Uterus (tissue), 4 donors: Measurements from ENCODE around the gene ACKR4. TPM values are rescaled to one million over a fixed set of nuclear protein-coding genes. Genes with fewer than 3 reads are reported as not detected.

ENCODE experiments used
- DNase-seq, 2 donors: peaks; one replicate each; pipeline ENCODE4 v3.0.0-alpha.2; 2019 to 2020
- H3K27ac ChIP-seq, 2 donors: fragments of 200-600 bp; sonication (generic); 1 replicate in 1 of 2; 2 replicates in 1 of 2; pipeline ENCODE4 v1.5.1; 2016 to 2018
- H3K27me3 ChIP-seq, 2 donors: fragments of 200-600 bp; sonication (generic); one replicate each; pipeline ENCODE4 v1.5.1; 2018 to 2019; ENCODE audit warnings: control low read depth in 1 of 2
- H3K36me3 ChIP-seq, 2 donors: fragments of 200-600 bp; sonication (generic); one replicate each; pipeline ENCODE4 v1.5.1; 2019; ENCODE audit warnings: control low read depth in 1 of 2
- H3K4me1 ChIP-seq, 2 donors: fragments of 200-600 bp; sonication (generic); one replicate each; pipeline ENCODE4 v1.5.1; 2018 to 2019; ENCODE audit warnings: control low read depth in 1 of 2
- H3K4me3 ChIP-seq, 2 donors: fragments of 200-600 bp; sonication (generic); 1 replicate in 1 of 2; 2 replicates in 1 of 2; pipeline ENCODE4 v1.5.1; 2018 to 2019; ENCODE audit warnings: mild to moderate bottlenecking in 1 of 2
- H3K9me3 ChIP-seq, 2 donors: fragments of 200-600 bp; sonication (generic); one replicate each; pipeline ENCODE4 v1.5.1; 2019; ENCODE audit warnings: control low read depth in 1 of 2
- POLR2A ChIP-seq, 2 donors: fragments of 450-650 bp; IDR thresholded peaks; one replicate each; pipeline ENCODE4 v1.6.1; 2016; ENCODE audit warnings: antibody characterized with exemption in 2 of 2, mild to moderate bottlenecking in 1 of 2, moderate library complexity in 1 of 2
- intact Hi-C: fragments of 100-400 bp; cut with DNase I; formaldehyde crosslinking; loops from one replicate; pipeline ENCODE4 v1.15.1; 2023; ENCODE audit warnings: low total_unique reads
- total RNA-seq, 4 donors: library from RNA; depleted of rRNA in 3 of 4; stranded (reverse); fragments of >200 nt in 3 of 4; gene quantifications; one replicate each; pipeline versions ENCODE4 v1.1.0 to v1.2.4, GENCODE V29; 2014 to 2023
- TF ChIP-seq, protein P1 (sequence below), 4 experiments: fragments of 200-600 bp in 2 of 4; fragments of 450-650 bp in 2 of 4; sonication (generic) in 2 of 4; IDR thresholded peaks; one replicate each; pipeline ENCODE4 v1.5.1; 2016 to 2019; ENCODE audit warnings: antibody characterized with exemption in 4 of 4, mild to moderate bottlenecking in 2 of 4, moderate library complexity in 1 of 4
- donor health status: DM: yes; HTN: yes; CAD: no.

Gene ACKR4
- total RNA-seq, 4 donors from 2014 or later = 2.0 to 4.7 (median 4.4) TPM

DNA sequence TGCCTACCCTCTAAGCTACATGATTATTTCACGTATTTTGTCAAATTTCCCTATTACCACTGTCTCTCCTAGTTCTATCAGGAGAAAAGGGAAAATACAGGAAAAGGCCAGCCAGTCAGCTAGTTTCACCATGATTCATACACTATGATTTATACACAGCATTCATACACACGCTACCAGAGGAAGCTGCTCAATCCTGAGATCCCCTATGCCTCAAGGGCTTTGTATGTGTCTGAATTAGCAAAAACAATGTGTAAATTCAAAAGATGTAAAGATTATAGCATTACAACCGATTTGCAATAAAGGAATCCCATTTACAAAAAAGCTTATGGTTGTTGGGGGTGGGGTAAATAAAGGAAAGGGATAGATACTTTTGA lies 3.1 kb upstream of the ACKR4 start:
- Histone ChIP-seq H3K4me3 (no peak overlapping the region), H3K36me3 (no peaks in the 10 kb centered on the region), H3K27ac (peak overlapping the region; percentile 57 to 72), H3K4me1 (peaks cover 0 to 5% of the 10 kb centered on the region in 2 donors), H3K27me3 (no peaks in the 10 kb centered on the region), H3K9me3 (no peaks in the 10 kb centered on the region)
- no peak for TF ChIP-seq POLR2A (IDR thresholded peaks at IDR 0.05)
- TF ChIP-seq, protein P1, sequence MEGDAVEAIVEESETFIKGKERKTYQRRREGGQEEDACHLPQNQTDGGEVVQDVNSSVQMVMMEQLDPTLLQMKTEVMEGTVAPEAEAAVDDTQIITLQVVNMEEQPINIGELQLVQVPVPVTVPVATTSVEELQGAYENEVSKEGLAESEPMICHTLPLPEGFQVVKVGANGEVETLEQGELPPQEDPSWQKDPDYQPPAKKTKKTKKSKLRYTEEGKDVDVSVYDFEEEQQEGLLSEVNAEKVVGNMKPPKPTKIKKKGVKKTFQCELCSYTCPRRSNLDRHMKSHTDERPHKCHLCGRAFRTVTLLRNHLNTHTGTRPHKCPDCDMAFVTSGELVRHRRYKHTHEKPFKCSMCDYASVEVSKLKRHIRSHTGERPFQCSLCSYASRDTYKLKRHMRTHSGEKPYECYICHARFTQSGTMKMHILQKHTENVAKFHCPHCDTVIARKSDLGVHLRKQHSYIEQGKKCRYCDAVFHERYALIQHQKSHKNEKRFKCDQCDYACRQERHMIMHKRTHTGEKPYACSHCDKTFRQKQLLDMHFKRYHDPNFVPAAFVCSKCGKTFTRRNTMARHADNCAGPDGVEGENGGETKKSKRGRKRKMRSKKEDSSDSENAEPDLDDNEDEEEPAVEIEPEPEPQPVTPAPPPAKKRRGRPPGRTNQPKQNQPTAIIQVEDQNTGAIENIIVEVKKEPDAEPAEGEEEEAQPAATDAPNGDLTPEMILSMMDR (IDR thresholded peaks at IDR 0.05) = no peak
- no peak for DNase-seq
- intact Hi-C loops = no loop called here

DNA sequence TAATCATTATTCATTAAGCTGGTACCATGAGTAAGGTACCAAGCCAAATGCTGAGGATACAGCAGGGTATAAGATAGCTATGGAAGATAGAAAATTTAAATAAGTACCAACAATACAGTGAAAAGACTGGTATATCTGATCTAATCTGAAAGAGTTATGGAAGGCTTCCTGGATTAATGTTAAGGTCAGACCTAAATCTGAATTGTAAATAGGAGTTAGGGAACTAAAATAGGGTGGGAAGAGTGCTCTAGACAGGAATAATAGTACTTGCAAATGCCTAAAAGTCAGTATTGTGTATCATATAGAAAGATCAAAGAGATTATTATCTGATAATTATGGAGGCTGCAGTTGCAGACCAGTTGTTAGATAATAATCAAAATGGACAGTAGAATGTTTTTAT lies 2.6 kb upstream of the ACKR4 start:
- Histone ChIP-seq H3K4me3 (no peak overlapping the region), H3K27me3 (no peaks in the 10 kb centered on the region), H3K4me1 (peaks cover 0 to 5% of the 10 kb centered on the region in 2 donors), H3K9me3 (no peaks in the 10 kb centered on the region), H3K36me3 (no peaks in the 10 kb centered on the region), H3K27ac (no peak overlapping the region)
- intact Hi-C loops = no loop called here
- TF ChIP-seq POLR2A (IDR thresholded peaks at IDR 0.05) = no peak
- TF ChIP-seq, protein P1 (IDR thresholded peaks at IDR 0.05) = no peak
- no peak for DNase-seq

DNA sequence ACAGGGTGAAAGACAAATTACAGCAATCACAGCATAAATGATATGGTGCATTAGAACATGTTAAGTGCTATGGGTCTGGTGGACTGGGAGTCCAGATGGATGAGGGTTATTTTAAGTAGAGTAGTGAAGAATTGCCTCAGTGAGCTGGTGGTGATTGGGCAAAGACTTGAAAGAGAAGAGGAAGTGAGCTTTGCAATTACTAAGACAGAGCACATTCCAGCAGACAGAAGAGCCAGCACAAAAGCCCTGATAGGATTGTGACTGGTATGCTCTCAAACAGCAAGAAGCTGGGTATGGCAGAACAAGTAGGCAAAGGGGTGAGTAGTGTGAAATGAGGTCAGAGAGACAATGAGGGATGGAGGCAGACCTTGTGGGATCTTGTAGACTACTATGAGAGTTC lies 2.1 kb upstream of the ACKR4 start:
- DNase-seq = no peak
- intact Hi-C loops = no loop called here
- no peak overlapping the region for H3K4me3 ChIP-seq

DNA sequence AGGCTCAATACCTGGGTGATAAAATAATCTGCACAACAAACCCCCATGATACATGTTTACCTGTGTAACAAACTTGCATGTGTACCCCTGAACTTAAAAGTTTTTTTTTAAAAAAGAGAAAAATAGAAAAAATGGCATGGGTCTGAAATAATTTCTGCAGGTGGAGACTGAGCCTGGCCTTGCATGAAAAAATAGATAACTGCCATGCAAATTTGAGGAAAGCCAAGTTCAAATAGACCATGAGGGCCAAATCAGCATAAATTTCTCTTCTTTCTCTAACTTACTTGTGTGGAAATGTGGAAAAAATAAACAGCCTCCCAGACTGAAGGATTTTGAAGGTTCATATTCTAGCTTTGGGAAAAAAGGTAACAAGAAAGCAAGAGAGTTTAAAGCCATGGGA lies 744 bp upstream of the ACKR4 start:
- H3K27ac ChIP-seq = peak overlapping the region; percentile 51 to 54
- DNase-seq = no peak
- H3K27me3 ChIP-seq = no peaks in the 10 kb centered on the region
- no peaks in the 10 kb centered on the region for H3K9me3 ChIP-seq
- no peak for TF ChIP-seq POLR2A (IDR thresholded peaks at IDR 0.05)
- TF ChIP-seq, protein P1 (IDR thresholded peaks at IDR 0.05) = no peak
- no peaks in the 10 kb centered on the region for H3K36me3 ChIP-seq
- intact Hi-C loops = no loop called here
- H3K4me1 ChIP-seq = peaks cover 0 to 5% of the 10 kb centered on the region in 2 donors
- H3K4me3 ChIP-seq = no peak overlapping the region

More for the DNA sequence above, 2.1 kb upstream of the ACKR4 start:
- H3K9me3 ChIP-seq = no peaks in the 10 kb centered on the region
- TF ChIP-seq, protein P1 (IDR thresholded peaks at IDR 0.05) = no peak
- no peak for TF ChIP-seq POLR2A (IDR thresholded peaks at IDR 0.05)
- no peak overlapping the region for H3K27ac ChIP-seq
- H3K4me1 ChIP-seq = peaks cover 0 to 5% of the 10 kb centered on the region in 2 donors
- H3K36me3 ChIP-seq = no peaks in the 10 kb centered on the region
- no peaks in the 10 kb centered on the region for H3K27me3 ChIP-seq

GRCh38 chr3:132597660-132598059 lies 590 bp downstream of the ACKR4 start:
- Histone ChIP-seq H3K9me3 (no peaks in the 10 kb centered on the region), H3K4me1 (peaks cover 0 to 5% of the 10 kb centered on the region in 2 donors), H3K27ac (peak overlapping the region; percentile 51 to 54), H3K27me3 (no peaks in the 10 kb centered on the region), H3K4me3 (peak overlapping the region; percentile 3 to 19), H3K36me3 (no peaks in the 10 kb centered on the region)
- intact Hi-C loops = no loop called here
- no peak for DNase-seq
- TF ChIP-seq, protein P1 (IDR thresholded peaks at IDR 0.05) = no peak
- TF ChIP-seq POLR2A (IDR thresholded peaks at IDR 0.05) = no peak
